Embryonic facial prominence (tissue), 1 donor: Measurements from ENCODE around the gene MEPE.
A peak's percentile ranks its signal among the peaks of the same experiment; 100 is the strongest.

Source experiments
- DNase-seq: peaks from one replicate; pipeline ENCODE4 v3.0.0-alpha.2; 2016; ENCODE audit errors: extremely low spot score

Gene MEPE

DNA sequence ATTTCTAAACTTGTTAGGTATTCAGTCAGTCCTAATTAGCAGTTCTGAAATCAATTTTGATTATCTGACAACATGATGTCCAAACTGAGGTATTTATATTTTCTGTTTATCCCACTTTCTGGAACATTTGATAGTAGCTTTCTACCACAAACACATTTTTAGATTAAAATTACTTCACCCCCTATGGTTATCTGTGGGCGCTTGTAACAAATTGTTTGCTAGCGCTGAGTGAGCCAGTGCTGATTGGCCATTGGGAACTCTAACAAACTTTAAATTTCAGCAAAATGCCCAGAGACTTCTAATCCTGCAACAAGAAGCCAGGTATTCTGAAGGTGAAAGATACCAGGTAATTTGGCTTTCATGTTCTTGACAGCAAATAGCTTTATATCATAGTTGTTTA is at the start of gene MEPE:
Gene MEPE, plus strand, starts transcription at position 301 of the 400 bp plus-strand sequence. CDS start 1,746 bp downstream, outside the sequence.
- no peak for DNase-seq

DNA sequence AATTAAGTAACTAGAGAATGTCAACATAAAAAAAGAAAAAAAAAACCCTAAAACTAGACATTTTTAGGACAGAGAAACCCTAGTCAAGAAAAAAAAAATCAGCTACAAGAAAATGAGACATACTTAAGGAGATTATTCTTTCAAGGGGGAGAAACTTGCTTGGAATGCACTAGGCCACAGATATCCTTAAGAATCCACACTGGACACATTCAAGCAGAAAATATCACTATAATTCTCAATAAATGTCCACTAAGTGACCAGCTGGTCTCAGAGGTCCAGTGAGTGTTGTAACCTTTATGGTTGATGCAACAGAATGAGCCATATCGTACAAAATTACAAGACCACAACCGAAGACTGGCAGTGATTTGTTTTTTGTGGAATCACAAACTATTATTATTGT is 49.0 kb upstream of the MEPE start:
- DNase-seq, result no peak

GRCh38 chr4:87785731-87786509 is 46.8 kb upstream of the MEPE start:
- no peak for DNase-seq

DNA sequence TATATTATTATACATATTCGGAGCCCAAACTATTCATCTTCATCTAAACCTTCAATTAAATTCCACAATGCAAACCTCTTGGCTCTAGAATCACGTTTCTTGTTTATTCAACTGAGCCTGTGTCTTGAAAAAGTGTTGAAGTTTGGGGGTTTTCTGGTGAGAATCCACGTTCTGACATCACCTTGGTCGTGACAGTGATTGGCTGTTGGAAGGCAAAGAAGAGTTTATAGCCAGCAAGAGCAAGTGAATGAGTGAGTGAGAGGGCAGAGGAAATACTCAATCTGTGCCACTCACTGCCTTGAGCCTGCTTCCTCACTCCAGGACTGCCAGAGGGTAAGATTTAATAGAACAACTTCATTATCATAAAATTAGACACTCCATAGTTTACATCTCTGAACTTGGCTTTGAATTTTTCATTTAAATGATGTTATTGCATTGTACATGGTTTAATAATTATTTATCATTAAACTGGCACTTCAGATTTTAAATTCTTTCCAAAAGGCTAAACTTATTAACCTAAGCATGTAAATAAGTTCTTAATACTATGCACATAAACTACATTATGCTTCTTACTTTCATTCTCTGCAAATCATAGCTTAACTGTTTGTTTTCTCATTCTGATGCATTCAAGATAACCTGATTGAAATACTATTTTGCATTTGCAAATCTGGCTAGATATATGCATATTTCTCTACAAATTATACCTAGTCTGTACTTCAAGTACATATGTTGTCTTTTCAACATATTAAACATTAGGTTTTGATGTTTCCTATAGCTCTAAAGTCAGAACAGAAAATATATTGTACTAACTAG is 33.3 kb upstream of the MEPE start, which contains the start of gene IBSP:
Gene IBSP, plus strand, starts transcription at position 254 of the 813 bp plus-strand sequence. CDS start 2,808 bp downstream, outside the sequence.
- DNase-seq, result no peak

GRCh38 chr4:87802858-87803257 is 29.9 kb upstream of the MEPE start:
- no peak for DNase-seq

DNA sequence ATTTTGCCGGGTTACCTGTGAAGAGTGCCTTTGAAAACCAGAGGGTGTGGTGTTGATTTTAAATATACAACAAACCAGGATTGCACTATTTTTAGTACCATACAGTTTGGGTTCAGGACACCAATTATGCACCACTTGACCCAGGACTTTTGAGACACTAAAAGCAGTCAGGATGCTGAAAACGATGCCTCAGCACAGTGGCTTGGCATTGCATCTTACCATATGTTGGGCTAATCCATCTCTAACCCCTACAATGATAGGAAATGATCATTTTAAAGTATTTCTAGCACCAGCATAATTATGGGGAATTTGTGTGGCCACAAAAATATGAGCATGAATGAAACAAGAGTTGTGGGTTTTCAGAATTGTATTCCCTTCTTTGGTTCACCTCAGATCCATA is 29.3 kb upstream of the MEPE start:
- no peak for DNase-seq

- no peak for DNase-seq
Measured at GRCh38 chr4:87804871-87805270, 27.9 kb upstream of the MEPE start.

DNA sequence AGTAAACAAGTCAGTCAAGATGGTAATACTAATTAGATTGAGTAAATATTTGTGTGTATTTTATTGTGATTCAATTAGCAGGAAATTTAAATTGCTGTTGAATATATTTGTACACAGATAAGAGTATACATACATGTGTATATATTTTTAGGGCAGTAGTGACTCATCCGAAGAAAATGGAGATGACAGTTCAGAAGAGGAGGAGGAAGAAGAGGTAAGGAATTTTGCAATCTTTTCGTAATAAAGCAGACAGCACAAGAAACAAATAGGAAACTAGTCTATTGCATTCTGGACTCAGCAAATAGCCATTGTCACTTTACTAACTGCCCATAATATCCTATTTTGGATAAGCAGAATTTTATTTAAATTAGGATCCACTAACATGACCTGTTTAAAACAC is 26.8 kb upstream of the MEPE start:
- no peak for DNase-seq

DNA sequence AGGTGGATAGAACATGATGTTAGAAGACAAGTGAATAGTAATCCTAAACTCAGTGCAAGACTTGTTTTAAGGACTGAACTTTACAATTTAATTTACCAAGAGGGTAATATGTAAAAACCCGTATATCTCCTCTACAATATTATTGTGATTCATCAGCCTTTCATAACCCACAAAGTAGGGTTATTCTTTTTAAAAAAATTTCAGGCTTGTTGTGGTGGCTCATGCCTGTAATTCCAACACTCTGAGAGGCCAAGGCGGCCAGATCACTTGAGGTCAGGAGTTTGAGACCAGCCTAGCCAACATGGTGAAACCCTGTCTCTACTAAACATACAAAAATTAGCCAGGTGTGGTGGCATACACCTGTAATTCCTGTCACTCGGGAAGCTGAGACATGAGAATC is 26.2 kb upstream of the MEPE start:
- no peak for DNase-seq

DNA sequence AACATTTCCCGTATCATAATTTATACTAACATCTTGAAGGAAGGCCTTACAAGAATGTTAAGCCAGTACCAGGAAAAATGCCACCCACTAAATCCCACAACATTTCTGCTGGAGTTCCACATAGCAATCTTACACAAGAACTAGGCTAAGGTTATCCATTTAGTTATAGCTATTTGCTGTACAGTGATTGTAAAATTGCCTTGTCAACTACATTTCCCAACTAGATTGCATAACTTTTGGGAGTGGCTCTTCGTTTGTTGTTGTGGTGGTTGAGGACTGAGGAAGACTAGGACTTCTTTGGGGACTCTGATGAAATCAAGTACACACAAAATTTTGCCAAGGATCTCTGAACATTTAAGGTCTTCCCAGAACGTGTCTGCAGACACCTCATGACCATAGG is 25.4 kb upstream of the MEPE start:
- DNase-seq, result no peak

GRCh38 chr4:87811977-87812376 is 20.8 kb upstream of the MEPE start:
- no peak for DNase-seq

DNA sequence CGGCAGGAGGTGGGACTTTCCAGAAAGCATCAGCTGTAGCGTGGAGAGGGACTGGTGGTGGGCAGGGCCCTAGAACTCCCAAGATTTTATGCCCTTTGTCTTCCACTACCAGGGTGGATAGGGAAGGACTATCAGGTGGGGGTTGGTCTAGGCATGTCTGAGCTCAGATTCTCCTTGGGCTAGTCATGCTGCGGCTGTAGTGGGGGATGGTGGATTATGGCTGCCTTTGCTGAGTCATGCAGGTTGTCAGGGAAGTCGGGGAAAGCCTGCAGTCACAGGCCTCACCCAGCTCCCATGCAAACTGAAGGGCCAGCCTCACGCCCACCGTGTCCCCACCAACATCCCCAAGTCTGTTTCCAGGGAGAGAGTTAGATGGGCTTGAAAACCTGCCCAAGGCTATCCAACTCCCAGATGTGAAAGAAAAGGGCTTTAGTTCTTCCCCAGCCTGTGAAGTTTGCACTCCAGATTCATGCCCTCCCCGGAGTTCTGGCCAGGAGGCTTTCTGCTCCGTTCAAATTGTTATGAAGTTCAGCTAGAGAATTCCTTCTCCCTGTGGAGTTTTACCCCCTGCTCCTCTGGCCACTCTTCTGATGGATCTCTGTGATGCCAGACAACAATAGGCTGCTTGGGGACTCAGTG is 13.4 kb upstream of the MEPE start:
- no peak for DNase-seq

DNA sequence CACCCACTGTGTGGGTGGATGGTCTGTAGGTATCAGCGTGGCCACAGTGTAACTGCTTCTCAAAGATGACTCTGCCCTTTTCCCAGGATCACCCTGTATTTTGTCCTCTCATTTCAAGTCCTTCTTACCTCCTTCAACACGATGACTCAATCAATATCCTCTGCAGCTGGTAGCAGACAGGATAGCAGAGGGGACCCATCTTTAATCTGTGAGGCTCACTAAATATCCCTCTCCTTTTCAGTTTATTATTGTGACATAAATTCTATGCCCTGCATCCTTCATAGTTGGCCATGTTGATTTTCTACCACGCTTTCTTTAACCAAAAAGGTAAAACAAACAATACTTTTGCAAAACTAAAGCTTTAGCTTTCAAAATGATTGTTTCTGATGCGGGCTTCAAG is 9.6 kb upstream of the MEPE start:
- DNase-seq, result no peak

DNA sequence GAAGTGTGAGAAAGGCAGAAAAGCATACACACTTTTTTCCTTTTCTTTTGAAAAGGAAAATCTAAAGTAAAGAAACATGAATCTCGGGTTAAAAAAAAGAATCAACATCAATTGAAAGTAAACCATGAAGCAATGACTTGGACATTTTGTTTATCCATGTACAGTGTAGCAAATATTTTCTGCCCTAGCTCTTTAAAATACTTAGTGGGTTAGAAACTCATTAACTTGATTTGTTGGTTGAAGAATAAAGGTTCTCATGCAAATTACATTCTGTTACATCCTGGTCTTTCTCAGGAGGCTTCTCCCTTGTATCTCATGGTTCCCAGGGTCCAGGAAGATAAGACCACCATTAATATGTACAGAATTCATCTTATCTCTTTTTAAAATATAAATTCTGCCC is 9.0 kb upstream of the MEPE start:
- no peak for DNase-seq

DNA sequence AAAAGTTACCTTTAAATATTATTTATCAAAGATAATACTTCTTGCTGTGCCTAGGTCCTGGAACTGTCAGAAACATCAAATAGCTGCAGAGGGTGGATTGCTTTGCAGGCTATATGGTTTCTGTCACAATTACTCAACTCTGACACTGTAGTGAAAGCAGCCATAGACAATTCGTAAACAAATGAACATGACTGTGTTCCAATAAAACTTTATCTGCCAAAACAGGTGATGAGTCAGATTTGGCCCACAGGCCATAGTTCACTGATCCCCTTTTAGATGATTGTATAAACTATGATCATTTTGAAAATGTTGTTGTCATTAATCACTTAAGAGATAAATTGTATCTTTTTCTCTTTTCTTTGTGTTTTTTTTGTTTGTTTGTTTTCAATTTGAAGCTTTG is 8.4 kb upstream of the MEPE start:
- DNase-seq, result no peak

- DNase-seq, result no peak
Measured at GRCh38 chr4:87834401-87834800, 1.6 kb downstream of the MEPE start.

DNA sequence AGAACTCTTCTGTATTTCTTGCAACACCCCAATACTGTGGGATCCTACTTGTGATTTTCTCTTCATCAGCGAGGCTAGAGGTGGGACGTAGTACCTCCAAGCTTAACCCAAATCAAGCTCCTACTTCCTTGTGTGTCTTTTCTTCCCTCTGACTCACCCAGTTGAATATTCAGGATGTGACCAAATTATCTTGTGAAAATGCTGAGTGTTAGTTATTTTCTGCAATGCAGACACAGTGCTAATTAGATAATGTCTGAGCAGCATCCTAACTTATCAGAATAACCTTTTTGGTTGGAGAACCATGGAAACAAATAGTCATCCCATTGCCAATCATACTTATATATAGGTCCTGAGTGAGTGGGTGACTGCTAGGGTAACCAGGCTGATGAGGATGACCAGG is 2.4 kb downstream of the MEPE start:
- DNase-seq, result no peak

GRCh38 chr4:87835743-87836142 is 3.0 kb downstream of the MEPE start:
- DNase-seq, result no peak

DNA sequence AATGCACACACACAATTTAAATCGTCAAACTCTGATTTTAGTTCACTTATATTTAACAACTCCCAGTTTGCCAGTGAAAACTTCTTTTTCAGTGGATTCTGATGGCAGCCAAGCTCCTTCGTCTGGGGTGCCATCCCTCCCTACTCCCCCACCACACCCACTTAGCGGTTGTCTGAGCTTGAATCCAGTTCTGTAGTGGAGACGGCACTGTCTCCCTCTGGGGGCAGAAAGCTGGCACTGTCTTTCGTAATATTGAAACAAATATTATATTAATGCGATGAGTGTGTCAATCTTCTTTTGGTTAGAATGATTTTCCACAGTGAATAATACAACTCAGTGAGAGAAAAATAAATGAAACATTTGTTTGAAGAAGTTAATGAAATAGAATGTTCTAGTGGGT is 5.4 kb downstream of the MEPE start:
- no peak for DNase-seq

DNA sequence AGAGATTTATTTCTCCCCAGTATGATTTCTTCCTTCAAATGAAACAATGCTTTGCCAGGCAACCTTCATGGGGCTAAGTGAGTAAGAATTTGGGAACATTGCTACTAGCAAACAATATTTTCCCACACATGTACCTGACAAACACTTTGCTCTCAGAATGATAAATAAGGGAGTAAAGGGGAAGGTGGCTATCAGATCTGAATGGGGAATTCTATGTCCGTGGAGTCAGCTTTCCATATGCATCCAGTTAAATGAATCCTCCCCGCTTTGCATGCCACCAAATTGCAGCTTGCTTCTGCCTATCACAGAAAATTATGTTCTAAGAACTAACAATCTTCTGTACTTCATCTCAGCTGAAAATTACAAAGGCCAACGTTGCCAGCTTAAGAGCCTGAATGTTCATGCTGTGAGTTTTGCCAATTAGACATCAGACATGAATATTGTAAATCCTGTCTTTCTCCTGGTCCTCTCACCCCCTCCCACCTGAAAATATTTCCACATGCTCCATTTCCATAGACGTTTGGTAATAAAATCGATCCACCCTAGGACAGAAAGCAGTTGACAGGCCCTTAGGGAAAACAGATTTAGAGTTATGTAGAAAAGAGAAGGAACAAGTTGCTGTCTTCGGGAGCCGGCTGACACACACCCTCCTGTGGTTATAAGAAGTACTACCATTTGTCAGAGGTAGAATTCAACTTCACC is 6.3 kb downstream of the MEPE start:
- peak; percentile 28 for DNase-seq

GRCh38 chr4:87839592-87839946 is 6.8 kb downstream of the MEPE start:
- DNase-seq, result no peak

DNA sequence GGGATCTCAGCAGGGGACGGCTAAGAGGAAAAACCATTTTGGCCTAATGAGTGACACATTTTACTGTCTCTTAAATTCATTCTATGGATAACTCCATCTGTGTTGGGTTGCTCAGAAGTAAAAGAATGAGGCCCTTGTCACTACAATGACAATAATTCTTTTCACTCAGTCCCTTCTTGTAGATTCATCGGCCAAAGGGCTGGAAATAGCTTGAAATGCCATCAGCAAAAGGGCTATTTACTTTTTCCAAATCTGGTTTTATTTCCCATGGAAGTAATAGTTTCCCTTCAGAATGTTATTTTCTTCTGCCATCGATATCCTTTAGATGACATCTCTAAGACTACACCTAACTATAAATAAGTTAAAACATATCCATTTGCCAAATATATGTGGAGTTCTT is 7.4 kb downstream of the MEPE start:
- DNase-seq, result no peak
